Breast epithelium (tissue), 3 donors: ENCODE data around the gene UCK2.

Experiments
- CTCF ChIP-seq, 3 donors: fragments of 450-650 bp; IDR thresholded peaks; one replicate each; pipeline ENCODE4 v1.5.1; 2016 to 2017; ENCODE audit warnings: antibody characterized with exemption in 3 of 3, mild to moderate bottlenecking in 3 of 3, moderate library complexity in 3 of 3
- POLR2A ChIP-seq: fragments of 450-650 bp; IDR thresholded peaks from one replicate; pipeline ENCODE4 v1.6.1; 2016; ENCODE audit warnings: antibody characterized with exemption, mild to moderate bottlenecking, moderate library complexity
- POLR2AphosphoS5 ChIP-seq, 3 donors: sonication (generic); formaldehyde crosslinking; IDR thresholded peaks; one replicate each; pipeline ENCODE4 v1.6.1; 2017; ENCODE audit warnings: antibody characterized with exemption in 3 of 3

GRCh38 chr1:165840423-165840822 is 13.0 kb downstream of the UCK2 start:
- TF ChIP-seq CTCF (IDR thresholded peaks at IDR 0.05) (no peak), POLR2AphosphoS5 (IDR thresholded peaks at IDR 0.05) (no peak), POLR2A (no peak)
